Transverse colon (tissue), 3 donors: ENCODE data around the gene ZCCHC7.

Experiments used
- CTCF ChIP-seq, 5 experiments: fragments of 200-600 bp in 3 of 5; fragments of 450-650 bp in 2 of 5; sonication (generic) in 3 of 5; IDR thresholded peaks; 1 replicate in 2 of 5; 2 replicates in 3 of 5; pipeline ENCODE4 v1.5.1; 2016 to 2017; ENCODE audit warnings: antibody characterized with exemption in 5 of 5, inconsistent platforms in 3 of 5, mild to moderate bottlenecking in 2 of 5, moderate library complexity in 1 of 5
- POLR2A ChIP-seq: fragments of 450-650 bp; IDR thresholded peaks from one replicate; pipeline ENCODE4 v1.6.1; 2016; ENCODE audit warnings: antibody characterized with exemption, mild to moderate bottlenecking, moderate library complexity

- TF ChIP-seq POLR2A = no peak
- TF ChIP-seq CTCF (IDR thresholded peaks at IDR 0.05) = no peak
Observed at GRCh38 chr9:37157726-37158377, 37.5 kb downstream of the ZCCHC7 start.
